HepG2 (cell line): ENCODE measurements around the gene RAB36. TPM values are rescaled to one million over a fixed set of nuclear protein-coding genes. Genes with fewer than 3 reads are reported as not detected.

Experiments used
- ATAC-seq: fragments of 200-7000 bp; cut with Tn5 transposase; 3 replicates; pipeline ENCODE4 v1.9.1; 2020; ENCODE audit warnings: mild to moderate bottlenecking, moderate library complexity
- BruUV-seq: library from RNA; stranded (reverse); fragments of 400-500 nt; replicated peaks from 2 replicates; lab custom pipeline; 2021; lab: Mats Ljungman, UMichigan
- CTCF ChIA-PET: fragments of 300-600 bp; formaldehyde crosslinking; extraction: SDS; loops from one replicate; lab custom pipeline; 2021; ENCODE audit warnings: low total read pairs, inconsistent platforms, low intra/inter-chr PET ratio; lab: Yijun Ruan, JAX
- POLR2A ChIA-PET: fragments of 350-600 bp; sonication (Branson Sonifier 250); formaldehyde crosslinking; loops from one replicate; lab custom pipeline; 2020; ENCODE audit warnings: antibody characterized with exemption, inconsistent platforms; lab: Yijun Ruan, JAX
- DNase-seq: peaks from one replicate; pipeline ENCODE4 v3.0.0-alpha.2; 2015; ENCODE audit warnings: low spot score
- FAIRE-seq: peaks from 3 replicates; lab custom pipeline; 2011; peaks lifted over from hg19 to GRCh38; lab: Jason Lieb, UNC
- H2AFZ ChIP-seq: one replicate; pipeline ENCODE4 v1.6.1; 2011; ENCODE audit warnings: low read length, inconsistent platforms
- H3K27ac ChIP-seq: fragments of 300-600 bp; 3 replicates; pipeline ENCODE4 v1.8.0; 2011; ENCODE audit warnings: mixed run types, mild to moderate bottlenecking, mixed read lengths, low read length, inconsistent platforms; ENCODE audit not compliant: insufficient read depth; ENCODE audit errors: extremely low read length
- H3K27me3 ChIP-seq, 2 experiments: fragments of 200-600 bp in 1 of 2; 2 replicates in 1 of 2; 3 replicates in 1 of 2; pipeline versions ENCODE4 v1.6.0 to v1.8.0; 2011; ENCODE audit warnings: low read length in 2 of 2, mild to moderate bottlenecking in 2 of 2, moderate library complexity in 2 of 2, inconsistent platforms in 1 of 2; ENCODE audit not compliant: insufficient read depth in 2 of 2, control insufficient read depth in 1 of 2
- H3K36me3 ChIP-seq, 2 experiments: fragments of 200-600 bp in 1 of 2; replicated peaks in 1 of 2; 2 replicates in 1 of 2; 3 replicates in 1 of 2; pipeline versions ENCODE4 v1.5.1 to v1.8.0; 2011; ENCODE audit warnings: low read length in 2 of 2, inconsistent platforms in 1 of 2; ENCODE audit not compliant: insufficient read depth in 2 of 2, control insufficient read depth in 1 of 2
- H3K4me1 ChIP-seq: 2 replicates; pipeline ENCODE4 v1.5.1; 2012; ENCODE audit warnings: low read length, inconsistent platforms; ENCODE audit not compliant: insufficient read depth
- H3K4me2 ChIP-seq: 2 replicates; pipeline ENCODE4 v1.6.0; 2011; ENCODE audit warnings: low read depth, low read length, inconsistent platforms
- H3K4me3 ChIP-seq, 3 experiments: fragments of 200-600 bp in 1 of 3; sonication (generic), shearing (Covaris generic) in 1 of 3; replicated peaks in 1 of 3; 2 replicates each; pipeline ENCODE4 v1.5.1; 2011 to 2016; ENCODE audit warnings: low read length in 3 of 3, inconsistent platforms in 2 of 3, low read depth in 2 of 3, mild to moderate bottlenecking in 2 of 3, control low read depth in 1 of 3, mixed read lengths in 1 of 3; ENCODE audit not compliant: insufficient read depth in 1 of 3
- H3K79me2 ChIP-seq: one replicate; pipeline ENCODE4 v1.6.1; 2011; ENCODE audit warnings: low read length, inconsistent platforms; ENCODE audit not compliant: insufficient read depth
- H3K9ac ChIP-seq: 2 replicates; pipeline ENCODE4 v1.6.0; 2011; ENCODE audit warnings: mild to moderate bottlenecking, low read depth, low read length, inconsistent platforms; ENCODE audit not compliant: insufficient read depth
- H3K9me3 ChIP-seq: 2 replicates; pipeline ENCODE4 v1.5.1; 2012; ENCODE audit warnings: mild to moderate bottlenecking, low read length
- H4K20me1 ChIP-seq: 2 replicates; pipeline ENCODE4 v1.6.0; 2011; ENCODE audit warnings: inconsistent platforms, mild to moderate bottlenecking, low read length, moderate library complexity; ENCODE audit not compliant: insufficient read depth
- AGO2 ChIP-seq: fragments of 200-400 bp; formaldehyde crosslinking; optimal IDR thresholded peaks from 2 replicates; pipeline ENCODE3; 2017; ENCODE audit warnings: mild to moderate bottlenecking, low read depth, low read length, moderate library complexity
- CCAR2 ChIP-seq: fragments of 200-400 bp; formaldehyde crosslinking; optimal IDR thresholded peaks from 2 replicates; pipeline ENCODE3; 2018; ENCODE audit warnings: low read depth, mild to moderate bottlenecking, low read length, moderate library complexity
- GABPB1 ChIP-seq: IDR thresholded peaks from 2 replicates; pipeline ENCODE4 v1.6.1; 2016; ENCODE audit warnings: mild to moderate bottlenecking, missing genetic modification reagents, moderate library complexity, missing compliant biosample characterization
- REL ChIP-seq: sonication (generic); formaldehyde crosslinking; conservative IDR thresholded peaks from 2 replicates; pipeline ENCODE4 v1.8.0; 2022; ENCODE audit warnings: mild to moderate bottlenecking, missing genetic modification reagents, moderate library complexity
- ZBTB42 ChIP-seq: sonication (generic); formaldehyde crosslinking; IDR thresholded peaks from 2 replicates; pipeline ENCODE4 v1.5.0; 2020; ENCODE audit warnings: mild to moderate bottlenecking, missing genetic modification reagents
- ZNF501 ChIP-seq: sonication (generic); formaldehyde crosslinking; IDR thresholded peaks from 2 replicates; pipeline ENCODE4 v1.5.1; 2020; ENCODE audit warnings: mild to moderate bottlenecking, moderate library complexity, missing genetic modification reagents
- WGBS: methylation state at CpG from one replicate; pipeline ENCODE4 v1.1.6; 2017; ENCODE audit warnings: low lambda C conversion rate; 5-methylcytosine and 5-hydroxymethylcytosine counted together
- in situ Hi-C: cut with HindIII; loops from 2 replicates; pipeline ENCODE4 v1.10.0; 2017; ENCODE audit warnings: low pct_unique_long_range_greater_than_20kb; ENCODE audit not compliant: extremely low pct_ligation_motif_present
- intact Hi-C: fragments of 100-400 bp; cut with micrococcal nuclease; formaldehyde crosslinking; loops from one replicate; pipeline ENCODE4 v1.10.0; 2022; ENCODE audit not compliant: unreplicated experiment
- polyA plus RNA-seq, 8 experiments: library from polyadenylated mRNA; depleted of rRNA in 3 of 8; stranded (reverse) in 7 of 8; unstranded in 1 of 8; fragments of >200 nt; fragmentation: Illumina TruSeq in 4 of 8; extraction: Trizol in 4 of 8; gene quantifications; 2 replicates each; pipeline versions ENCODE4 v1.2.1 to v1.2.3, GENCODE V29; 2011 to 2016; ENCODE audit warnings: low read depth in 4 of 8, missing spikeins in 1 of 8, mixed read lengths in 1 of 8; ENCODE audit not compliant: insufficient read depth in 1 of 8
- total RNA-seq, 5 experiments: library from RNA; depleted of rRNA; stranded (reverse); fragments of >200 nt; fragmentation: Illumina TruSeq; extraction: Trizol; gene quantifications; 2 replicates each; pipeline ENCODE4 v1.2.3, GENCODE V29; 2016; ENCODE audit warnings: low read depth in 1 of 5
- TF ChIP-seq, protein P1 (sequence below): sonication (generic); formaldehyde crosslinking; IDR thresholded peaks from 2 replicates; pipeline ENCODE4 v1.8.0; 2022; ENCODE audit warnings: missing genetic modification reagents, mild to moderate bottlenecking, borderline replicate concordance
- TF ChIP-seq, protein P2 (sequence below): sonication (generic); formaldehyde crosslinking; IDR thresholded peaks from 2 replicates; pipeline ENCODE4 v1.4.0; 2020; ENCODE audit warnings: mild to moderate bottlenecking, missing genetic modification reagents
- TF ChIP-seq, protein P3 (sequence below): IDR thresholded peaks from 2 replicates; pipeline ENCODE4 v1.6.1; 2016; ENCODE audit warnings: low read depth, control low read depth

The RAB36 gene
- total and polyA plus RNA-seq, 2 of the 13 experiments (the other 11 are each of a cell fraction or from before 2014, with no cell fraction given) = 0.24 to 0.86 TPM

DNA sequence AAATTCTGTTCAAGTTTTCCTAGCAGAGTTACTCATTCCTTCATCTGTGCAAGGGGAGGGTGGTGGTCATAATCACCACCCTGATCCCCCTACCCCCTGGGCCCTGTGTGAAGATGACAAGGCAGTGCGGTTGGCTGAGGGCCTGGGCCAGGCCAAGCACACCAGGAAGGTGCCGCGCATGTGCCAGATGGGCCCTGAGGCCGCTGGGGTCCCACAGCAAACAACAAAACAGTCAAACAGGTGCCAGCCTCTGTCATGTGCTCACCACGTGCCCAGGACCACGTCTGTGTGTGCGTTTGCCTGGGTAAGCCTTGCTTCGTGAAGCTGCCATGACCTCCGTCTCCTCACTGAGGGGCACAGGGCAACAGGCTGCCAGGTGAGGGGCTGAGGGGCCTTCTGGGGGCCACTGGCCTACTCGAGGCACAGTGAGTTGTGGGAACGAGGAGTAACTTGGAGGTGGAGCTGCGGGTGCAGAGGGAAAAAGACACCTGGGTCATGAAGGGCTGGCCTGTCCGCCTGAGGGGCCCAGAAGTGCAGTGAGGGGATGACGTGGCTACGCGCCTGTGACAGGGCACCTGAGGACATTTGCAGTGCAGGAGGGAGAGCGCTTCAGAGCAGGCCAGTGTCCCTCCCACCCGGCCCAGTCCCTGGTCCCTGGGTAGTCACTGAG, 29.3 kb upstream of the RAB36 start:
- Histone ChIP-seq H3K4me1 (no peaks in the 10 kb centered on the region), H3K9ac (no peak overlapping the region), H3K4me2 (no peak overlapping the region), H2AFZ (no peak overlapping the region), H3K79me2 (no peaks in the 10 kb centered on the region), H3K9me3 (no peaks in the 10 kb centered on the region), H3K36me3 (peaks cover 2 to 4% of the 10 kb centered on the region in 2 experiments; a peak in 3 of 5 replicates), H4K20me1 (no peaks in the 10 kb centered on the region), H3K27ac (no peak overlapping the region), H3K27me3 (no peaks in the 10 kb centered on the region), H3K4me3 (no peak overlapping the region)
- CTCF ChIA-PET = no interaction called here
- 95% methylated on average over 6 of the region's 18 CpGs for WGBS
- TF ChIP-seq, protein P1, sequence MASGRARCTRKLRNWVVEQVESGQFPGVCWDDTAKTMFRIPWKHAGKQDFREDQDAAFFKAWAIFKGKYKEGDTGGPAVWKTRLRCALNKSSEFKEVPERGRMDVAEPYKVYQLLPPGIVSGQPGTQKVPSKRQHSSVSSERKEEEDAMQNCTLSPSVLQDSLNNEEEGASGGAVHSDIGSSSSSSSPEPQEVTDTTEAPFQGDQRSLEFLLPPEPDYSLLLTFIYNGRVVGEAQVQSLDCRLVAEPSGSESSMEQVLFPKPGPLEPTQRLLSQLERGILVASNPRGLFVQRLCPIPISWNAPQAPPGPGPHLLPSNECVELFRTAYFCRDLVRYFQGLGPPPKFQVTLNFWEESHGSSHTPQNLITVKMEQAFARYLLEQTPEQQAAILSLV (CRISPR knock-in tag) = no peak
- peak; percentile 33 for TF ChIP-seq AGO2
- FAIRE-seq (no peak), ATAC-seq (no peak), DNase-seq (no peak)
- POLR2A ChIA-PET = no interaction called here
- no TSS peak for BruUV-seq
- intact Hi-C loops (no loop called here), in situ Hi-C loops (no loop called here)

DNA sequence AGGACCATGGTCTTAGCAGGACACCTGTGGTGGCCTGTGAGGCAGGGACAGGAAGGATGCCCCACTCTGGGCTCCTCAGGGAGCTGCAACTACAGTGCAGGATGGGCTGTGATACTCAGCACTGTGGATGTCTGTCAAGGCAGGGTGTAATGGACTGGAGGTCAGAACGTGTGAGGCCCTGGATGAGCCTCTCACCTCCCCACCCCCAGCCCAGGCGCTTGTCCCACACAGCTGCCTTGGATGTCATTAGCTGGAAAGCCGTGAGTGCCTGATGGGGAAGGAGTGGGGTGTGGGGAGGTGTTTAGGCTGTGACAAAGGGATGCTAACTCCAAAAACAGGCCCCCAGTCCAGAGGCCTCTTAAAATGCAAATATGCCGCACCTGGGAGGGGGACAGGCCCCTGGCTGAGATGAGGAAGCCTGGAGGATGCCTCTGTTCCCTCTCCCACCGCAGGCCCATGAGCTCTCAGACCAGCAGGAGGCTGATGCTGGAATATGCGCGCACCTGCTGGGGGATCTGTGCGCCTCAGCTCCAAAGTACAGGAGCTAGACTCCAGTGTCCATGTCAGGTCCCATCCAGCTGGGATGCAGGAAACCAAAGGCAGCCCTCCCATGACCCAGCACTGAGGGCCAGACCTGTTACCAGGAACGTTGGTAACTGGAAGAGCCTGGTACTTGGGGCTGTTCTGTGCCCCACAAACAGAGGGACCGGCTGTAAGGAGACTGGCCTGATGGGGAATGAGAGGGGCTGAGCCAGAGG, 28.6 kb upstream of the RAB36 start:
- Histone ChIP-seq H3K27ac (no peak overlapping the region), H3K4me1 (no peaks in the 10 kb centered on the region), H3K36me3 (peaks cover 2 to 4% of the 10 kb centered on the region in 2 experiments; a peak in 3 of 5 replicates), H3K4me3 (no peak overlapping the region)
- POLR2A ChIA-PET = no interaction called here
- TF ChIP-seq ZNF501 (CRISPR knock-in tag) (no peak), GABPB1 (CRISPR knock-in tag) (no peak), CCAR2 (no peak), REL (no peak), ZBTB42 (CRISPR knock-in tag) (no peak)
- TF ChIP-seq, protein P2, sequence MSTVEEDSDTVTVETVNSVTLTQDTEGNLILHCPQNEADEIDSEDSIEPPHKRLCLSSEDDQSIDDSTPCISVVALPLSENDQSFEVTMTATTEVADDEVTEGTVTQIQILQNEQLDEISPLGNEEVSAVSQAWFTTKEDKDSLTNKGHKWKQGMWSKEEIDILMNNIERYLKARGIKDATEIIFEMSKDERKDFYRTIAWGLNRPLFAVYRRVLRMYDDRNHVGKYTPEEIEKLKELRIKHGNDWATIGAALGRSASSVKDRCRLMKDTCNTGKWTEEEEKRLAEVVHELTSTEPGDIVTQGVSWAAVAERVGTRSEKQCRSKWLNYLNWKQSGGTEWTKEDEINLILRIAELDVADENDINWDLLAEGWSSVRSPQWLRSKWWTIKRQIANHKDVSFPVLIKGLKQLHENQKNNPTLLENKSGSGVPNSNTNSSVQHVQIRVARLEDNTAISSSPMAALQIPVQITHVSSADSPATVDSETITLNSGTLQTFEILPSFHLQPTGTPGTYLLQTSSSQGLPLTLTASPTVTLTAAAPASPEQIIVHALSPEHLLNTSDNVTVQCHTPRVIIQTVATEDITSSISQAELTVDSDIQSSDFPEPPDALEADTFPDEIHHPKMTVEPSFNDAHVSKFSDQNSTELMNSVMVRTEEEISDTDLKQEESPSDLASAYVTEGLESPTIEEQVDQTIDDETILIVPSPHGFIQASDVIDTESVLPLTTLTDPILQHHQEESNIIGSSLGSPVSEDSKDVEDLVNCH (CRISPR knock-in tag) = no peak
- TF ChIP-seq, protein P3, sequence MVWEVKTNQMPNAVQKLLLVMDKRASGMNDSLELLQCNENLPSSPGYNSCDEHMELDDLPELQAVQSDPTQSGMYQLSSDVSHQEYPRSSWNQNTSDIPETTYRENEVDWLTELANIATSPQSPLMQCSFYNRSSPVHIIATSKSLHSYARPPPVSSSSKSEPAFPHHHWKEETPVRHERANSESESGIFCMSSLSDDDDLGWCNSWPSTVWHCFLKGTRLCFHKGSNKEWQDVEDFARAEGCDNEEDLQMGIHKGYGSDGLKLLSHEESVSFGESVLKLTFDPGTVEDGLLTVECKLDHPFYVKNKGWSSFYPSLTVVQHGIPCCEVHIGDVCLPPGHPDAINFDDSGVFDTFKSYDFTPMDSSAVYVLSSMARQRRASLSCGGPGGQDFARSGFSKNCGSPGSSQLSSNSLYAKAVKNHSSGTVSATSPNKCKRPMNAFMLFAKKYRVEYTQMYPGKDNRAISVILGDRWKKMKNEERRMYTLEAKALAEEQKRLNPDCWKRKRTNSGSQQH (CRISPR knock-in tag) = no peak
- TF ChIP-seq, all 625 proteins: peak for 0
- CTCF ChIA-PET = no interaction called here
- DNase-seq = no peak
- no peaks in the 10 kb centered on the region for H4K20me1 ChIP-seq
- no peak overlapping the region for H2AFZ ChIP-seq
- H3K9me3 ChIP-seq = no peaks in the 10 kb centered on the region
- H3K4me2 ChIP-seq = no peak overlapping the region
- intact Hi-C loops (no loop called here), in situ Hi-C loops (no loop called here)
- no peak for FAIRE-seq
- H3K9ac ChIP-seq = no peak overlapping the region
- H3K79me2 ChIP-seq = no peaks in the 10 kb centered on the region
- ATAC-seq = no peak
- no TSS peak for BruUV-seq
- 90% methylated on average over 5 of the region's 10 CpGs for WGBS
- H3K27me3 ChIP-seq = no peaks in the 10 kb centered on the region
